ENCODE measurements around the gene RIMBP2. TPM values are rescaled to one million over a fixed set of nuclear protein-coding genes. Genes with fewer than 3 reads are reported as not detected.

RIMBP2 gene
- total RNA-seq, 2 experiments from 2014 or later, result not detected

DNA sequence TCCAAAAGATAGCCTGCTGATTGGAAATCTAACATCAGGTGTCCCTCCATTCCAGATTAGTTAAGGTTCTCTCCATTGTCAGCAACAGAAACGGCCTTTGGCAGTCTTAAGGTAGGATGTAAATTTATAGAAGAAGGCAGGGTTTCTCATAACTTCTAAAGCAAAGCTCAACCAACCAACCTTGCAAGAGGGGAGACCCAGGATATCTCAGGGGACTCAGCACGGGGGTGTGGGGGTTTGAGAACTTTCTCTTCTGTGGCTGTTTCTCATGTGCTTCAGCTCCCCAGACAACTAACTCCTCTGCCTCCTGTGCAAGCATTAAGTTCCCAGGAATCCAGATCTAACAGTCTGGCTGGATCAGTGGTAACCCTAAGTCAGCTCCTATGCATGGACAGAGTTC lies 148.1 kb downstream of the RIMBP2 start:
- Mint-ChIP-seq H3K4me3 (no peak overlapping the region), H3K27ac (no peak overlapping the region), H3K9me3 (peaks cover 4% of the 10 kb centered on the region), H3K36me3 (ENCODE audit: low read depth) (no peaks in the 10 kb centered on the region), H3K27me3 (no peaks in the 10 kb centered on the region), H3K4me1 (ENCODE audit: low read depth) (no peaks in the 10 kb centered on the region)
- Histone ChIP-seq H3K4me3 (ENCODE audit: low read length) (no peak overlapping the region), H3K27me3 (ENCODE audit: control insufficient read depth in 1 of 2, insufficient read depth in 2 of 2, low read length in 2 of 2) (no peaks in the 10 kb centered on the region), H3K4me1 (ENCODE audit: insufficient read depth, low read length) (no peaks in the 10 kb centered on the region), H3K27ac (ENCODE audit: low read depth in 1 of 2, low read length in 2 of 2) (no peak overlapping the region), H3K36me3 (ENCODE audit: insufficient read depth, low read length) (no peaks in the 10 kb centered on the region), H3K9me3 (ENCODE audit: control insufficient read depth in 1 of 2, insufficient read depth in 1 of 2, low read length in 2 of 2) (peaks cover 9 to 19% of the 10 kb centered on the region in 2 experiments)
- POLR2A ChIA-PET, result no interaction called here
- intact Hi-C loops (cut with DNase I, micrococcal nuclease), result no loop called here
- CTCF ChIA-PET, result no interaction called here
- ATAC-seq (ENCODE audit: poor library complexity), result no peak
- TF ChIP-seq, protein P1, sequence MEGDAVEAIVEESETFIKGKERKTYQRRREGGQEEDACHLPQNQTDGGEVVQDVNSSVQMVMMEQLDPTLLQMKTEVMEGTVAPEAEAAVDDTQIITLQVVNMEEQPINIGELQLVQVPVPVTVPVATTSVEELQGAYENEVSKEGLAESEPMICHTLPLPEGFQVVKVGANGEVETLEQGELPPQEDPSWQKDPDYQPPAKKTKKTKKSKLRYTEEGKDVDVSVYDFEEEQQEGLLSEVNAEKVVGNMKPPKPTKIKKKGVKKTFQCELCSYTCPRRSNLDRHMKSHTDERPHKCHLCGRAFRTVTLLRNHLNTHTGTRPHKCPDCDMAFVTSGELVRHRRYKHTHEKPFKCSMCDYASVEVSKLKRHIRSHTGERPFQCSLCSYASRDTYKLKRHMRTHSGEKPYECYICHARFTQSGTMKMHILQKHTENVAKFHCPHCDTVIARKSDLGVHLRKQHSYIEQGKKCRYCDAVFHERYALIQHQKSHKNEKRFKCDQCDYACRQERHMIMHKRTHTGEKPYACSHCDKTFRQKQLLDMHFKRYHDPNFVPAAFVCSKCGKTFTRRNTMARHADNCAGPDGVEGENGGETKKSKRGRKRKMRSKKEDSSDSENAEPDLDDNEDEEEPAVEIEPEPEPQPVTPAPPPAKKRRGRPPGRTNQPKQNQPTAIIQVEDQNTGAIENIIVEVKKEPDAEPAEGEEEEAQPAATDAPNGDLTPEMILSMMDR (IDR thresholded peaks at IDR 0.05), result no peak
- DNase-seq, result no peak

GRCh38 chr12:130566446-130567155 lies 149.5 kb downstream of the RIMBP2 start:
- DNase-seq (no peak), ATAC-seq (ENCODE audit: poor library complexity) (no peak)
- Histone ChIP-seq H3K27ac (ENCODE audit: low read depth in 1 of 2, low read length in 2 of 2) (no peak overlapping the region), H3K36me3 (ENCODE audit: insufficient read depth, low read length) (no peaks in the 10 kb centered on the region), H3K27me3 (ENCODE audit: control insufficient read depth in 1 of 2, insufficient read depth in 2 of 2, low read length in 2 of 2) (no peaks in the 10 kb centered on the region), H3K4me3 (ENCODE audit: low read length) (no peak overlapping the region), H3K4me1 (ENCODE audit: insufficient read depth, low read length) (no peaks in the 10 kb centered on the region), H3K9me3 (ENCODE audit: control insufficient read depth in 1 of 2, insufficient read depth in 1 of 2, low read length in 2 of 2) (peaks cover 9 to 13% of the 10 kb centered on the region in 2 experiments)
- Mint-ChIP-seq H3K36me3 (ENCODE audit: low read depth) (no peaks in the 10 kb centered on the region), H3K27me3 (no peaks in the 10 kb centered on the region), H3K4me3 (no peak overlapping the region), H3K4me1 (ENCODE audit: low read depth) (no peaks in the 10 kb centered on the region), H3K9me3 (peaks cover 4% of the 10 kb centered on the region), H3K27ac (no peak overlapping the region)
- ChIA-PET POLR2A (no interaction called here), CTCF (no interaction called here)
- intact Hi-C loops (cut with DNase I, micrococcal nuclease), result no loop called here
- TF ChIP-seq, protein P1 (IDR thresholded peaks at IDR 0.05), result no peak

DNA sequence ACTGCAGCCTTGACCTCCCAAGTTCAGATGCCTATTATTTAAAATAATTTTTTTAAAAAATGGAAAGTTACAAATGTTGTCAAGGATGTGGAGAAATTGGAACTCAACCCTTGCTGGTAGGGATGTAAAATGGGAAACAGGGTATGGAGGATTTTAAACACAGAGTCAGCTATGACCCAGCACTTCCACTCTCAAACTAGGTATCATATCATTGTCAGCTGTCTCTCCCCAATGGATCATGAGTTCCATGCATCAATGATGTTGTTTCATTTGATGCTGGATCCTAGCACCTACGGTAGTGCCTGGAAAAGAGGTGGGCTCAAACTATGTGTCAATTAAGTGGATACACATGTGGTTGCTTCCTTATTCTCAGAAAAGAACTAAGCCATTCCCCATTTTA lies 150.9 kb downstream of the RIMBP2 start:
- Mint-ChIP-seq H3K4me3 (no peak overlapping the region), H3K9me3 (peaks cover 4% of the 10 kb centered on the region), H3K27ac (no peak overlapping the region), H3K4me1 (ENCODE audit: low read depth) (no peaks in the 10 kb centered on the region), H3K27me3 (peaks cover 5% of the 10 kb centered on the region), H3K36me3 (ENCODE audit: low read depth) (no peaks in the 10 kb centered on the region)
- ChIA-PET CTCF (no interaction called here), POLR2A (interaction anchor here (0.7 kb wide), 1 partner anchor 624 kb away, joined by 3 read pairs; no protein-coding TSS in a partner anchor)
- intact Hi-C loops (cut with DNase I, micrococcal nuclease), result no loop called here
- H3K4me3 ChIP-seq (ENCODE audit: low read length), result no peak overlapping the region
- no peaks in the 10 kb centered on the region for H3K27me3 ChIP-seq (ENCODE audit: control insufficient read depth in 1 of 2, insufficient read depth in 2 of 2, low read length in 2 of 2)
- TF ChIP-seq, protein P1 (IDR thresholded peaks at IDR 0.05), result no peak
- peaks cover 9 to 15% of the 10 kb centered on the region in 2 experiments for H3K9me3 ChIP-seq (ENCODE audit: control insufficient read depth in 1 of 2, insufficient read depth in 1 of 2, low read length in 2 of 2)
- H3K27ac ChIP-seq (ENCODE audit: low read depth in 1 of 2, low read length in 2 of 2), result no peak overlapping the region
- no peaks in the 10 kb centered on the region for H3K4me1 ChIP-seq (ENCODE audit: insufficient read depth, low read length)
- no peaks in the 10 kb centered on the region for H3K36me3 ChIP-seq (ENCODE audit: insufficient read depth, low read length)
- DNase-seq (no peak), ATAC-seq (ENCODE audit: poor library complexity) (no peak)
